Uterus (tissue), 4 donors: Measurements from ENCODE around the gene NUFIP1. TPM values are rescaled to one million over a fixed set of nuclear protein-coding genes. Genes with fewer than 3 reads are reported as not detected.

Source experiments
- DNase-seq, 2 donors: peaks; one replicate each; pipeline ENCODE4 v3.0.0-alpha.2; 2019 to 2020
- H3K27ac ChIP-seq, 2 donors: fragments of 200-600 bp; sonication (generic); 1 replicate in 1 of 2; 2 replicates in 1 of 2; pipeline ENCODE4 v1.5.1; 2016 to 2018
- H3K27me3 ChIP-seq, 2 donors: fragments of 200-600 bp; sonication (generic); one replicate each; pipeline ENCODE4 v1.5.1; 2018 to 2019; ENCODE audit warnings: control low read depth in 1 of 2
- H3K36me3 ChIP-seq, 2 donors: fragments of 200-600 bp; sonication (generic); one replicate each; pipeline ENCODE4 v1.5.1; 2019; ENCODE audit warnings: control low read depth in 1 of 2
- H3K4me1 ChIP-seq, 2 donors: fragments of 200-600 bp; sonication (generic); one replicate each; pipeline ENCODE4 v1.5.1; 2018 to 2019; ENCODE audit warnings: control low read depth in 1 of 2
- H3K4me3 ChIP-seq, 2 donors: fragments of 200-600 bp; sonication (generic); 1 replicate in 1 of 2; 2 replicates in 1 of 2; pipeline ENCODE4 v1.5.1; 2018 to 2019; ENCODE audit warnings: mild to moderate bottlenecking in 1 of 2
- H3K9me3 ChIP-seq, 2 donors: fragments of 200-600 bp; sonication (generic); one replicate each; pipeline ENCODE4 v1.5.1; 2019; ENCODE audit warnings: control low read depth in 1 of 2
- CTCF ChIP-seq, 4 experiments: fragments of 200-600 bp in 2 of 4; fragments of 450-650 bp in 2 of 4; sonication (generic) in 2 of 4; IDR thresholded peaks; one replicate each; pipeline ENCODE4 v1.5.1; 2016 to 2019; ENCODE audit warnings: antibody characterized with exemption in 4 of 4, mild to moderate bottlenecking in 2 of 4, moderate library complexity in 1 of 4
- POLR2A ChIP-seq, 2 donors: fragments of 450-650 bp; IDR thresholded peaks; one replicate each; pipeline ENCODE4 v1.6.1; 2016; ENCODE audit warnings: antibody characterized with exemption in 2 of 2, mild to moderate bottlenecking in 1 of 2, moderate library complexity in 1 of 2
- intact Hi-C: fragments of 100-400 bp; cut with DNase I; formaldehyde crosslinking; loops from one replicate; pipeline ENCODE4 v1.15.1; 2023; ENCODE audit warnings: low total_unique reads
- total RNA-seq, 4 donors: library from RNA; depleted of rRNA in 3 of 4; stranded (reverse); fragments of >200 nt in 3 of 4; gene quantifications; one replicate each; pipeline versions ENCODE4 v1.1.0 to v1.2.4, GENCODE V29; 2014 to 2023
- donor health status: DM: yes; HTN: yes; CAD: no.

The NUFIP1 gene
- total RNA-seq, 4 donors from 2014 or later = 0.51 to 7.3 (median 2.9) TPM

DNA sequence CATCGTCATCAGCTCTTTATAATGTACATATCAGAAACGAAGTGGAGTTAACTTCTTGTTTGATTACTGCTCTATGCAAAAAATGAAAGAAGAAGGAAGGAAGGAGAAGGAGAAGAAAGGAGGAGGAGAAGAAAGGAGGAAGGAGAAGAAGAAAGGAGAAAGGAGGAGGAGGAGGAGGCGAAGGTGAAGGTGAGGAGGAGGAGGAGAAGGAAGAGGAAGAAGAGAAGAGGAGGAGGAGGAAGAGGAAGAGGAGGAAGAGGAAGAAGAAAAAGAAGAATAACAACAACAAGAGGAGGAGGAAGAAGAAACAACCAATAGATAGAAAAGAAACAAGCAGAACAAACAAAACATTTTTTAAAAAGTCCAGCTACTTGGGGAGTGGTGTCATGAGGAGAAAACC is 13.1 kb downstream of the NUFIP1 start:
- no peaks in the 10 kb centered on the region for H3K9me3 ChIP-seq
- H3K27ac ChIP-seq = no peak overlapping the region
- no peaks in the 10 kb centered on the region for H3K36me3 ChIP-seq
- no peak for DNase-seq
- H3K27me3 ChIP-seq = no peaks in the 10 kb centered on the region
- H3K4me3 ChIP-seq = no peak overlapping the region
- TF ChIP-seq POLR2A (IDR thresholded peaks at IDR 0.05) = no peak
- no peak for TF ChIP-seq CTCF (IDR thresholded peaks at IDR 0.05)
- intact Hi-C loops = loop anchor here (10.0 kb wide), 1 partner anchor 491 kb away; no protein-coding TSS in a partner anchor
- H3K4me1 ChIP-seq = no peaks in the 10 kb centered on the region

- intact Hi-C loops = loop anchor here (10.0 kb wide), 1 partner anchor 489 kb away; no protein-coding TSS in a partner anchor
- Histone ChIP-seq H3K9me3 (no peaks in the 10 kb centered on the region), H3K4me3 (no peak overlapping the region), H3K27me3 (no peaks in the 10 kb centered on the region), H3K27ac (no peak overlapping the region), H3K4me1 (no peaks in the 10 kb centered on the region), H3K36me3 (no peaks in the 10 kb centered on the region)
- DNase-seq = no peak
- TF ChIP-seq POLR2A (IDR thresholded peaks at IDR 0.05) (no peak), CTCF (IDR thresholded peaks at IDR 0.05) (no peak)
Observed at GRCh38 chr13:44974056-44974793, 15.0 kb downstream of the NUFIP1 start.

DNA sequence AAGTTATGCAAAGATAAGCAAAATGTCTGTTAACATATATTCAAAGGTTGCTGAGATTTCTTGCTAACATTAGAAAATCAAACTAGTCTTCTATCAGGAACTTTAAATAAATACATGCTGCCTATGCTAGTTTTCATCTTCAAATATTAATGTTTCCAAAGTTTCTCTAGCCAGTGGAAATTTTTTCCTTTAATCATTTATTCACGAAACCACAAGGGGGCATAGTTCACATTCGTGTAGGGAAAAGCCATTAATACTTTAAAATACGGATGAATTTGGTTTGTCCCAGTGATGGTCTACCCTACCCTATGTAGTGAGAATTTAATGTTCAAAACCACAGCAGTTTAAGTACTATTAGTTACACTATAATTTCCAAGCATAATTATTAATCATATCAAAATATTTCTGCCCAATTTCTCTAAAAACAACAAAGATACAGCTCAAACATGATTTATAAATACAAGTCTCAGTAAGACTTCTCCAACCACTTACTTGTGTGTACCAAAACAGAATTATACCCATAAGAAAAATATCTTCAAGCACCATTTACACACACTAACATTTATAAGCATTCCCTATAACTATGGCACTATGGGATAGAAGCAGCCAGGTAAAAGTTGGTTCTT is 16.2 kb downstream of the NUFIP1 start:
- Histone ChIP-seq H3K27ac (no peak overlapping the region), H3K9me3 (no peaks in the 10 kb centered on the region), H3K36me3 (no peaks in the 10 kb centered on the region), H3K4me3 (no peak overlapping the region), H3K27me3 (no peaks in the 10 kb centered on the region), H3K4me1 (no peaks in the 10 kb centered on the region)
- no peak for DNase-seq
- peak; percentile 36 to 51 (median 48) for TF ChIP-seq CTCF (IDR thresholded peaks at IDR 0.05)
- no peak for TF ChIP-seq POLR2A (IDR thresholded peaks at IDR 0.05)
- intact Hi-C loops = loop anchor here (10.0 kb wide), 1 partner anchor 488 kb away; no protein-coding TSS in a partner anchor

DNA sequence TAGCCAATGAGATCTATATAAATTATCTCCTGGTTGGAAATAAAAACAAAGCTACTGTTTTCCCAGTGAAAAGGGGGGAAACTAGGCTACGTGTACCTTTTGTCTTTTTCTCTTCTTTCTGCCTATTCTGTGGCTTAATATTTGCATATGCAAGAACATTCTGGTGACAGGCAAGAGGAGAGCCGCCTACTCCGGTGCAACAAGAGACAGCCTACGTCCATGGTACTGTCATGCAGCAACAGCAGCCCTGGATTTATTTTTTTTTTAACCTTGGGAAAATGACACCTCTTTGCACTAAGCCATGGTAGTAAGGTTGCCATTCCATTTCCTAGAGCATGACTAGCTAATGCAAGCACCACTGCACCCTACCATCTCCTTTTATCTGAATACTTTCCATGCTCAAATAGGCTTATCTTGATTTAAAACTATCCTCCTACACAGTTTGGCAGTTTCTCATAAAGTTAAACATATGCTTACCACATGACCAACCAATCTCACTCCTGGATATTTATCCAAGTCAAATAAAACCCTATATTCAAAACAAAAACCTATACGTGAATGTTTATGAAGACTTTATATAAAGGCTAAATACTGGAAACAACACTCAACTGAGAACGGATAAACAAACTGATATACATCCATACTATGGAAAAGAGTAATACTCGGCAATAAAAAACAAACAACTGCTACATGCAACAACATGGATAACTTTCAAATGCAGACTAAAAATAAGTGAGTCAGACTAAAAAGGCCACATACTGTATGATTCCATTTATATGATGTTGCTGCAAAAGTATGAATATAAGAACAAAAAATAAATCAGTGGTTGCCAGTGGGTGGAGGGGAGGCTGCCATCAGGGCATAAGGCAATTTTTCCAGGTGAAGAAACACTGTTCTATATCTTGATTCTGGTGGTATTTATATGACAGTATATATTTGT is 17.3 kb downstream of the NUFIP1 start:
- H3K4me1 ChIP-seq = no peaks in the 10 kb centered on the region
- intact Hi-C loops = loop anchor here (10.0 kb wide), 1 partner anchor 487 kb away; no protein-coding TSS in a partner anchor
- no peaks in the 10 kb centered on the region for H3K27me3 ChIP-seq
- no peaks in the 10 kb centered on the region for H3K36me3 ChIP-seq
- H3K9me3 ChIP-seq = no peaks in the 10 kb centered on the region
- H3K27ac ChIP-seq = no peak overlapping the region
- DNase-seq = no peak
- TF ChIP-seq CTCF (IDR thresholded peaks at IDR 0.05) (no peak), POLR2A (IDR thresholded peaks at IDR 0.05) (no peak)
- H3K4me3 ChIP-seq = no peak overlapping the region
